HepG2 (cell line): Measurements from ENCODE around the gene EGFL8. TPM values are rescaled to one million over a fixed set of nuclear protein-coding genes. Genes with fewer than 3 reads are reported as not detected.

Experiments
- EEA1 ChIP-seq: sonication (generic); formaldehyde crosslinking; IDR thresholded peaks from 2 replicates; pipeline ENCODE4 v1.5.1; 2020; ENCODE audit warnings: mild to moderate bottlenecking, missing genetic modification reagents, borderline replicate concordance
- MAFG ChIP-seq: sonication (generic); formaldehyde crosslinking; IDR thresholded peaks from 2 replicates; pipeline ENCODE4 v1.5.1; 2020; ENCODE audit warnings: mild to moderate bottlenecking, missing genetic modification reagents
- MYNN ChIP-seq: sonication (generic); formaldehyde crosslinking; IDR thresholded peaks from 2 replicates; pipeline ENCODE4 v1.4.0; 2020; ENCODE audit warnings: mild to moderate bottlenecking, low read depth, missing genetic modification reagents
- NFAT5 ChIP-seq: sonication (generic); formaldehyde crosslinking; IDR thresholded peaks from 2 replicates; pipeline ENCODE4 v1.4.0; 2020; ENCODE audit warnings: missing genetic modification reagents
- STAT5B ChIP-seq: sonication (generic); formaldehyde crosslinking; IDR thresholded peaks from 2 replicates; pipeline ENCODE4 v1.4.0; 2020; ENCODE audit warnings: missing genetic modification reagents
- TEAD2 ChIP-seq: sonication (generic); formaldehyde crosslinking; IDR thresholded peaks from 2 replicates; pipeline ENCODE4 v1.9.0; 2021; ENCODE audit warnings: missing genetic modification reagents
- ZFP82 ChIP-seq: sonication (generic); formaldehyde crosslinking; IDR thresholded peaks from 2 replicates; pipeline ENCODE4 v1.5.1; 2020; ENCODE audit warnings: mild to moderate bottlenecking, missing genetic modification reagents, borderline replicate concordance
- ZNF275 ChIP-seq: sonication (generic); formaldehyde crosslinking; IDR thresholded peaks from 2 replicates; pipeline ENCODE4 v1.8.0; 2022; ENCODE audit warnings: missing genetic modification reagents, mild to moderate bottlenecking, inconsistent platforms, borderline replicate concordance
- ZNF510 ChIP-seq: sonication (generic); formaldehyde crosslinking; IDR thresholded peaks from 2 replicates; pipeline ENCODE4 v1.4.0; 2020; ENCODE audit warnings: low read depth, mild to moderate bottlenecking, missing genetic modification reagents
- ZNF615 ChIP-seq: sonication (generic); formaldehyde crosslinking; IDR thresholded peaks from 2 replicates; pipeline ENCODE4 v1.5.0; 2020; ENCODE audit warnings: mild to moderate bottlenecking, missing genetic modification reagents, borderline replicate concordance
- ZNF746 ChIP-seq: sonication (generic); formaldehyde crosslinking; IDR thresholded peaks from 2 replicates; pipeline ENCODE4 v1.8.0; 2022; ENCODE audit warnings: mild to moderate bottlenecking, missing genetic modification reagents
- ZSCAN9 ChIP-seq: IDR thresholded peaks from 2 replicates; pipeline ENCODE4 v1.6.1; 2016; ENCODE audit warnings: borderline replicate concordance
- ZUFSP ChIP-seq: sonication (generic); formaldehyde crosslinking; IDR thresholded peaks from 2 replicates; pipeline ENCODE4 v1.9.0; 2021; ENCODE audit warnings: missing genetic modification reagents, mild to moderate bottlenecking, borderline replicate concordance
- polyA plus RNA-seq, 8 experiments: library from polyadenylated mRNA; depleted of rRNA in 3 of 8; stranded (reverse) in 7 of 8; unstranded in 1 of 8; fragments of >200 nt; fragmentation: Illumina TruSeq in 4 of 8; extraction: Trizol in 4 of 8; gene quantifications; 2 replicates each; pipeline versions ENCODE4 v1.2.1 to v1.2.3, GENCODE V29; 2011 to 2016; ENCODE audit warnings: low read depth in 4 of 8, missing spikeins in 1 of 8, mixed read lengths in 1 of 8; ENCODE audit not compliant: insufficient read depth in 1 of 8
- total RNA-seq, 5 experiments: library from RNA; depleted of rRNA; stranded (reverse); fragments of >200 nt; fragmentation: Illumina TruSeq; extraction: Trizol; gene quantifications; 2 replicates each; pipeline ENCODE4 v1.2.3, GENCODE V29; 2016; ENCODE audit warnings: low read depth in 1 of 5
- TF ChIP-seq, protein P1 (sequence below): sonication (generic); formaldehyde crosslinking; IDR thresholded peaks from 2 replicates; pipeline ENCODE4 v1.4.0; 2020; ENCODE audit warnings: missing genetic modification reagents

The EGFL8 gene
- total and polyA plus RNA-seq, 2 of the 13 experiments (the other 11 are each of a cell fraction or from before 2014, with no cell fraction given), result 10.0 to 11.5 TPM

DNA sequence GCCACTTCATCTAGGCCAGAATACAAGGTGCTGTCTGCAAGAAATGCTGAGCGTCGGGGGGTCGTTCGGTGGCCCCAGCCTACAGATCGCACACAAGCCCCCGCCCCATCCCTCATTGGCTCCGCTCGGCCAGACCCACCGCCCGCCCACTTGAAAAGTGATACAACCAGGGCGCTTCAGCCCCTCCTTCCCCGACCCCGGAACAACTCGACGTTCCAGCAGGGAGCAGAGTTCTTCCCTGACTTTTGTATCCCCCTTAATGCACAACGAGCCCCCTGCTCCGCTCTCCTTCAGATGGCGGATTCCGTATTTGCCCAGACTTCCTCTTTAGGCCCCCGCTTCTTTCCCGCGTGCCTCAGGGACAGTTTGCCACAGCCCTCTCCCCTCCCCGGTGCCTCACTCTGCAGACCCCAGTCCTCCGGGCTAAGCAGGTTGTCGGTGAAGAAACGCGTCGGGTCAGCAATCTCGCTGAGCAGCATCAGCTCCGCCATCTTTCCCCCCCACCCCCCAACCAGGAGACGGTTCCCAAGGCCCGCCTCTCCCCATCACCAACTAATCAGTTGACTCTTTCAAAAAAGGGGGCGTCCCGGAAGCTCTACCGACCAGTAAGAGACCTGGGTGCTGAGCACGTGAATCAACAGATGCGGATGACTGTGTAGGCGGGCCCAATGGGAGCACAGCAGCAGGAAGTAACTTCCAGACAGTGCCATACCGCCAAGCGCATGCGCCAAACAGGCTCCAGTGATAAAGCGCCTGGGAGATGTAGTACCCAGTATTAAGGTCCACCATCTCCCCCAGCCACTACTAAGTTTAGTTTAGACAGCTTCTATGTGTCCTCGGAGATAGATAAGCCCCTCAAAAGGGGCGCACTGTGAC is 36.4 kb upstream of the EGFL8 start, which contains the start of gene ATF6B (continued):
- TF ChIP-seq NFAT5 (CRISPR knock-in tag) (no peak), ZNF615 (CRISPR knock-in tag) (no peak), EEA1 (CRISPR knock-in tag) (0 out of 2 replicates have a peak, but pooled peaks have one; percentile 14), ZSCAN9 (CRISPR knock-in tag) (0 out of 2 replicates have a peak, but pooled peaks have one; percentile 32), TEAD2 (CRISPR knock-in tag) (no peak), STAT5B (CRISPR knock-in tag) (0 out of 2 replicates have a peak, but pooled peaks have one; percentile 58), ZUFSP (no peak), ZFP82 (CRISPR knock-in tag) (no peak), ZNF275 (CRISPR knock-in tag) (no peak; the same call in 1 of the 2 replicates), MYNN (CRISPR knock-in tag) (no peak), ZNF510 (CRISPR knock-in tag) (peak; percentile 64; the same call in 1 of the 2 replicates), ZNF746 (CRISPR knock-in tag) (no peak), MAFG (CRISPR knock-in tag) (no peak)
- TF ChIP-seq, protein P1, sequence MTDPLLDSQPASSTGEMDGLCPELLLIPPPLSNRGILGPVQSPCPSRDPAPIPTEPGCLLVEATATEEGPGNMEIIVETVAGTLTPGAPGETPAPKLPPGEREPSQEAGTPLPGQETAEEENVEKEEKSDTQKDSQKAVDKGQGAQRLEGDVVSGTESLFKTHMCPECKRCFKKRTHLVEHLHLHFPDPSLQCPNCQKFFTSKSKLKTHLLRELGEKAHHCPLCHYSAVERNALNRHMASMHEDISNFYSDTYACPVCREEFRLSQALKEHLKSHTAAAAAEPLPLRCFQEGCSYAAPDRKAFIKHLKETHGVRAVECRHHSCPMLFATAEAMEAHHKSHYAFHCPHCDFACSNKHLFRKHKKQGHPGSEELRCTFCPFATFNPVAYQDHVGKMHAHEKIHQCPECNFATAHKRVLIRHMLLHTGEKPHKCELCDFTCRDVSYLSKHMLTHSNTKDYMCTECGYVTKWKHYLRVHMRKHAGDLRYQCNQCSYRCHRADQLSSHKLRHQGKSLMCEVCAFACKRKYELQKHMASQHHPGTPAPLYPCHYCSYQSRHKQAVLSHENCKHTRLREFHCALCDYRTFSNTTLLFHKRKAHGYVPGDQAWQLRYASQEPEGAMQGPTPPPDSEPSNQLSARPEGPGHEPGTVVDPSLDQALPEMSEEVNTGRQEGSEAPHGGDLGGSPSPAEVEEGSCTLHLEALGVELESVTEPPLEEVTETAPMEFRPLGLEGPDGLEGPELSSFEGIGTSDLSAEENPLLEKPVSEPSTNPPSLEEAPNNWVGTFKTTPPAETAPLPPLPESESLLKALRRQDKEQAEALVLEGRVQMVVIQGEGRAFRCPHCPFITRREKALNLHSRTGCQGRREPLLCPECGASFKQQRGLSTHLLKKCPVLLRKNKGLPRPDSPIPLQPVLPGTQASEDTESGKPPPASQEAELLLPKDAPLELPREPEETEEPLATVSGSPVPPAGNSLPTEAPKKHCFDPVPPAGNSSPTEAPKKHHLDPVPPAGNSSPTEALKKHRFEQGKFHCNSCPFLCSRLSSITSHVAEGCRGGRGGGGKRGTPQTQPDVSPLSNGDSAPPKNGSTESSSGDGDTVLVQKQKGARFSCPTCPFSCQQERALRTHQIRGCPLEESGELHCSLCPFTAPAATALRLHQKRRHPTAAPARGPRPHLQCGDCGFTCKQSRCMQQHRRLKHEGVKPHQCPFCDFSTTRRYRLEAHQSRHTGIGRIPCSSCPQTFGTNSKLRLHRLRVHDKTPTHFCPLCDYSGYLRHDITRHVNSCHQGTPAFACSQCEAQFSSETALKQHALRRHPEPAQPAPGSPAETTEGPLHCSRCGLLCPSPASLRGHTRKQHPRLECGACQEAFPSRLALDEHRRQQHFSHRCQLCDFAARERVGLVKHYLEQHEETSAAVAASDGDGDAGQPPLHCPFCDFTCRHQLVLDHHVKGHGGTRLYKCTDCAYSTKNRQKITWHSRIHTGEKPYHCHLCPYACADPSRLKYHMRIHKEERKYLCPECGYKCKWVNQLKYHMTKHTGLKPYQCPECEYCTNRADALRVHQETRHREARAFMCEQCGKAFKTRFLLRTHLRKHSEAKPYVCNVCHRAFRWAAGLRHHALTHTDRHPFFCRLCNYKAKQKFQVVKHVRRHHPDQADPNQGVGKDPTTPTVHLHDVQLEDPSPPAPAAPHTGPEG (CRISPR knock-in tag), result no peak
